HG03108 (cell line): Measurements from ENCODE around the gene OR5M10.
"Not testable (repeated sequence)": the region's sequence is repeated elsewhere in the genome, so short reads cannot be mapped to it uniquely, and the experiment has no call there.

Source experiments
- ATAC-seq: cut with Tn5 transposase; IDR thresholded peaks from one replicate; pipeline ENCODE4 v1.9.1; 2021; ENCODE audit warnings: moderate library complexity; ENCODE audit not compliant: unreplicated experiment

Gene OR5M10

GRCh38 chr11:56577621-56578020 is at the start of gene OR5M10:
OR5M10 (minus strand) TSS chr11:56577721; CDS start chr11:56577721, 0 bp downstream.
- ATAC-seq = no peak

DNA sequence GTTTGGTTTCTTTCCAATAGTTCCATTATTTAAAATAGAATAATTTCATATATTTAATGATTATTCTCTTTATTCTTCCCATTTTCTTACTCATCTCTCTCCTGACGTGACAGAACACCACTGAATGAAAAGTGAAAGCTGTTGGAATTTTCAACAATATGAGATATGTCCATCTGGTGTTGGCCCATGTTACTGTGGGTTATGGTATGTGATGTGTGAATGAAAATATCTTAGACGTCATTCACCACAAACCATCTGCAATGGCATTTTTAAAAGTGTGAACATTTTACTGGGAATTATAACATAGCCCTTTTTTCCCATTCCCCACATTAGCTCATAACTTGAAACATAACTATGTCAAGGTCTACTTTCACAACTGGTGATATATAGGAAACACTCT is 48.4 kb upstream of the OR5M10 start:
- ATAC-seq = no peak

DNA sequence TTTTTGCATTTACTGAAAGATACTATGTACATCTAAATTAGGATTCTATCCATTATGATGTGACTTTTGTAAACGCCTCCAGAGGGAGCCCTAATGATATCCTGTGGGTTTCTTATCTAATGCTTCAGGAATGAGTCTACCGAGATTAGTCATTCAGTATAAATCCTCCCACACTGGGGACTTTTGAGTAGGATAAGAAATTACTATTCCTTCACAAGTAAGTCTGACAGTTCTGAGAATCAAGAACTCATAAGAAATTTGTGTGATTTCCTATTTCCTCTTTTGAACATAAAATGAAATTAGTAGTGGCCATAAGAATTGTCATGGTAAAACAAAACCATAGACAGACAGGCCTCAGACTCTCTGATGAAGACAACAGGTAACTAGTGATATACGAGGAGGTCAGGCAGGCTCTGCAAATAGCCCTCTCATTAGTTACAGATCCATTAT is 47.2 kb upstream of the OR5M10 start:
- ATAC-seq = no peak

GRCh38 chr11:56611174-56611573 is 33.7 kb upstream of the OR5M10 start:
- no peak for ATAC-seq

DNA sequence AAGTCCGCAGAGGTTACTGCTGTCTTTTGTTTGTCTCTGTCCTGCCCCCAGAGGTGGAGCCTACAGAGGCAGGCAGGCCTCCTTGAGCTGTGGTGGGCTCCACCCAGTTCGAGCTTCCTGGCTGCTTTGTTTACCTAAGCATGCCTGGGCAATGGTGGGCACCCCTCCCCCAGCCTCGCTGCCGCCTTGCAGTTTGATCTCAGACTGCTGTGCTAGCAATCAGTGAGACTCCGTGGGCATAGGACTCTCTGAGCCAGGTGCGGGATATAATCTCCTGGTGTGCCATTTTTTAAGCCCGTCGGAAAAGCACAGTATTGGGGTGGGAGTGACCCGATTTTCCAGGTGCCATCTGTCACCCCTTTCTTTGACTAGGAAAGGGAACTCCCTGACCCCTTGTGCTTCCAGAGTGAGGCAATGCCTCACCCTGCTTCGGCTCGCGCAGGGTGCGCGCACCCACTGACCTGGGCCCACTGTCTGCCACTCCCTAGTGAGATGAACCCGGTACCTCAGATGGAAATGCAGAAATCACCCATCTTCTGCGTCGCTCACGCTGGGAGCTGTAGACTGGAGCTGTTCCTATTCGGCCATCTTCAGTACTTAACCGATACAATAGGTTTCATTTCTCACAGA is 14.7 kb upstream of the OR5M10 start:
- not testable (repeated sequence) for ATAC-seq

- ATAC-seq = no peak
These were observed 18.9 kb downstream of the OR5M10 start for GRCh38 chr11:56558574-56558973.

- ATAC-seq = not testable (repeated sequence)
These were observed 22.8 kb downstream of the OR5M10 start for GRCh38 chr11:56554691-56555090.

GRCh38 chr11:56545531-56545930 is 32.0 kb downstream of the OR5M10 start:
- no peak for ATAC-seq

GRCh38 chr11:56543739-56544138 is 33.8 kb downstream of the OR5M10 start:
- ATAC-seq = no peak

GRCh38 chr11:56543157-56543556 is 34.4 kb downstream of the OR5M10 start, which contains the start of gene OR5M11:
OR5M11 (minus strand) TSS chr11:56543257; CDS start chr11:56543257, 0 bp downstream.
- no peak for ATAC-seq

DNA sequence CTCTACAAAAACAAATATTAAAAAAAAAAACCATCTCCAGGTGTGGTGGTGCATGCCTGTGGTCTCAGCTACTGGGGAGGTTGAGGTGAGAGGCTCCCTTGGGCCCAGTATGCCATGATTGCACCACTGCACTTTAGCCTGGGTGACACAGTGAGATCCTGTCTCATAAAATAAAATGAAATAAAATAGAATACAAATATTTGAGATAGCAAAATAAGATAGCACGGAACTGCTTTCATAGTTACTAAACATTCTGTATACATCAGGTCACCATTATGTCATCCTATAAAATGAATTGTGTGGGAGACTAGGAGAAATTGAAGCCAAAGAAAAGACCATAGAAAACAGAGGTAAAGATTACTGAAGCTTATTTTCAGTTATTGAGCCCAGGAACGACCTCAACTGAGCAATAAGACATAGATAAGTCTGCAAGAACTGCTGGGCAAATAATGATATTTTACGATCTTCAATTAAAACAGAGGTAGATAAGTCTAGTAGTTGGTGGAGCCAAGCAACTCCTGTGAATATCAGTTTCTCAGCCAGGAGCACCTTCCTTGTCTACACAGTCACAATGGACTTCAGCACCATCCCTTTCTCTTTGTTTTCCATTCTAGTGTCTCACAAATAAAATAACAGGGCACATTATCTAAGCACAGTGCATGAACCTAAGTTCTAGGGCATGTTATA is 44.3 kb downstream of the OR5M10 start:
- ATAC-seq = no peak

DNA sequence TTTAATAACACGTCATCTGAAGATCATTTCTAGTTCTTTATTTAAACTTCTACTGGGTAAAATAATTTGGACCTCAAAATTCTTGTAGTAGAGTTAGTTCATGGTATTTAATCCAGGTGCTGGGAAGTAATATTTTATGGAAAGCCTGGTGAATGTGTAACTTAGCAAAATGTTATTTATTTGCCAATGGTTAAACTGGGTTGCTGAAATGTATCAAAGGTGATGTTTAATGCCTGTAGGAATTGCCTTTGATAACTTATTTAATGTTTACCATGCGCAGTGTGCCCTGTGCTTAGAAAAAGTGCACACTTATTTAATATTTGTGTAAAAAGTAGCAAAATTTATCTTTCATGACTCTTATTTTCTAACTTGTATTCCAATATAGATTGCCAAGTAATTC is 45.7 kb downstream of the OR5M10 start:
- no peak for ATAC-seq
